Nephron (organoid): ENCODE results near the gene MCF2L.
A peak's percentile ranks its signal among the peaks of the same experiment; 100 is the strongest.

ENCODE experiments used
- H3K27ac Mint-ChIP-seq, 3 experiments: 2 replicates each; pipeline ENCODE4 v1.8.0; 2020; ENCODE audit warnings: mixed read lengths in 3 of 3, mild to moderate bottlenecking in 2 of 3, moderate library complexity in 1 of 3
- H3K27me3 Mint-ChIP-seq: 2 replicates; pipeline ENCODE4 v1.8.0; 2021; ENCODE audit warnings: low read depth, mild to moderate bottlenecking, moderate library complexity, mixed read lengths
- H3K36me3 Mint-ChIP-seq: 2 replicates; pipeline ENCODE4 v1.8.0; 2020; ENCODE audit warnings: low read depth, mixed read lengths
- H3K4me1 Mint-ChIP-seq: 2 replicates; pipeline ENCODE4 v1.8.0; 2020; ENCODE audit warnings: mixed read lengths
- H3K4me3 Mint-ChIP-seq, 3 experiments: 2 replicates each; pipeline ENCODE4 v1.8.0; 2020; ENCODE audit warnings: mild to moderate bottlenecking in 3 of 3, mixed read lengths in 3 of 3, moderate library complexity in 2 of 3
- H3K9me3 Mint-ChIP-seq: 2 replicates; pipeline ENCODE4 v1.8.0; 2020; ENCODE audit warnings: mixed read lengths
- CTCF ChIP-seq, 3 experiments: fragments of 200-600 bp; sonication (generic); IDR thresholded peaks; one replicate each; pipeline ENCODE4 v1.5.0; 2021; ENCODE audit warnings: antibody characterized with exemption in 3 of 3; ENCODE audit not compliant: unreplicated experiment in 3 of 3

MCF2L gene

GRCh38 chr13:112986470-112986869 is 17.5 kb downstream of the MCF2L start:
- peaks cover 18% of the 10 kb centered on the region for H3K4me1 Mint-ChIP-seq
- no peak overlapping the region for H3K4me3 Mint-ChIP-seq
- peak overlapping the region in 1 of 3 experiments; percentile 53 for H3K27ac Mint-ChIP-seq
- peaks cover 22% of the 10 kb centered on the region for H3K27me3 Mint-ChIP-seq
- H3K9me3 Mint-ChIP-seq, result peaks cover 7% of the 10 kb centered on the region
- no peak for TF ChIP-seq CTCF (IDR thresholded peaks at IDR 0.05; ENCODE audit: unreplicated experiment in 3 of 3)
- H3K36me3 Mint-ChIP-seq, result peaks cover 12% of the 10 kb centered on the region

DNA sequence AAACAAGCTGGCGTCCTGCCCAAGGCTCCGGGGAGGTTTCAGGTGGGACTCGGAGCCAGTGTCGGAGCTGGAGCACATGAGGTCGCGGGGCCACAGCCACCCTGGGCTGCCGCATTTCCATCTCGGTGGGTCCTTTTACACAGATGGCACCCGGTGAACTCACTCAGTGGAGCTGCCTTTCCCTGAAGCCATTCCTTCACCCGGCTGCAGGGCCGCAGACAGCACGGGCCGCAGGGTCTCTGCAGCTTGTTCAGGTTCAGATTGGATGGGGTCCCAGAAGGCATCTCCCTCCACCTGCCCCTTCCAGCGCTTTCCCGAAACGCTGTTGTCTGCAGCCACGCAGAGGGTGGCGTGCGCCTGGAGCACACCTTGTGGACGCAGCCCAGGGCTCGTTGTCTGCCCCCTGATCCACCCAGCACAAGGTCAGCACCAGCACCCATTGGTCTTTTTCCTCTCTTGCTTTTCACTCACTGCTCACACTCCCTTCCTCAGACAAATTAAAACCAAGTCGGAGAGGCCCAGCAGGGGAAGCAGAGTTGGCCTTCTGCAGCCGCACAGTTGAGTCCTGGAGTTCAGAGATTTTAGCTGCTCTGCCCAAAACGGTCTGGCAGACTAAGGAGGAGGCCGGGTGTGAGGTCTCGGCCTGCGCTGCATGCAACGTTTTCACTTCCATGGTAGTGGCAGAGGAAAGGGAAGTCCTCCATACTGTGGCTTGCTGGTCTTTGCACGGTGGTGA is 18.1 kb downstream of the MCF2L start:
- H3K4me3 Mint-ChIP-seq, result no peak overlapping the region
- peaks cover 18% of the 10 kb centered on the region for H3K4me1 Mint-ChIP-seq
- peak overlapping the region in 2 of 3 experiments; percentile 82 to 88 for H3K27ac Mint-ChIP-seq
- H3K9me3 Mint-ChIP-seq, result peaks cover 7% of the 10 kb centered on the region
- H3K27me3 Mint-ChIP-seq, result peaks cover 17% of the 10 kb centered on the region
- no peak for TF ChIP-seq CTCF (IDR thresholded peaks at IDR 0.05; ENCODE audit: unreplicated experiment in 3 of 3)
- H3K36me3 Mint-ChIP-seq, result peaks cover 12% of the 10 kb centered on the region

- no peak for TF ChIP-seq CTCF (IDR thresholded peaks at IDR 0.05; ENCODE audit: unreplicated experiment in 3 of 3)
These were observed 18.6 kb downstream of the MCF2L start for GRCh38 chr13:112987682-112988024.

GRCh38 chr13:112990783-112991182 is 21.8 kb downstream of the MCF2L start:
- TF ChIP-seq CTCF (IDR thresholded peaks at IDR 0.05; ENCODE audit: unreplicated experiment in 3 of 3), result no peak
- Mint-ChIP-seq H3K4me1 (peaks cover 27% of the 10 kb centered on the region), H3K36me3 (peaks cover 12% of the 10 kb centered on the region), H3K9me3 (peaks cover 7% of the 10 kb centered on the region), H3K4me3 (no peak overlapping the region), H3K27me3 (peaks cover 15% of the 10 kb centered on the region), H3K27ac (peak overlapping the region in 1 of 3 experiments; percentile 17)

More at GRCh38 chr13:112987682-112988024, 18.6 kb downstream of the MCF2L start:
- peaks cover 7% of the 10 kb centered on the region for H3K9me3 Mint-ChIP-seq
- no peak overlapping the region for H3K4me3 Mint-ChIP-seq
- H3K27me3 Mint-ChIP-seq, result peaks cover 12% of the 10 kb centered on the region
- peak overlapping the region in 2 of 3 experiments; percentile 82 to 88 for H3K27ac Mint-ChIP-seq
- H3K36me3 Mint-ChIP-seq, result peaks cover 12% of the 10 kb centered on the region
- peaks cover 18% of the 10 kb centered on the region for H3K4me1 Mint-ChIP-seq

GRCh38 chr13:112991609-112992008 is 22.6 kb downstream of the MCF2L start:
- peaks cover 22% of the 10 kb centered on the region for H3K4me1 Mint-ChIP-seq
- no peak overlapping the region for H3K27ac Mint-ChIP-seq
- TF ChIP-seq CTCF (IDR thresholded peaks at IDR 0.05; ENCODE audit: unreplicated experiment in 3 of 3), result no peak
- H3K27me3 Mint-ChIP-seq, result peaks cover 11% of the 10 kb centered on the region
- no peak overlapping the region for H3K4me3 Mint-ChIP-seq
- peaks cover 12% of the 10 kb centered on the region for H3K36me3 Mint-ChIP-seq
- H3K9me3 Mint-ChIP-seq, result peaks cover 7% of the 10 kb centered on the region
